NCI-H774 (cell line): ENCODE results near the gene ENSA.
"Not testable (repeated sequence)": the region's sequence is repeated elsewhere in the genome, so short reads cannot be mapped to it uniquely, and the experiment has no call there.

Source experiments
- DNase-seq: peaks from one replicate; lab custom pipeline; 2025; lab: John Stamatoyannopoulos, UW

Gene ENSA

GRCh38 chr1:150580966-150581365 lies 48.4 kb downstream of the ENSA start:
- DNase-seq, result not testable (repeated sequence)

GRCh38 chr1:150579945-150580642 lies 49.3 kb downstream of the ENSA start:
- no peak for DNase-seq

- DNase-seq, result peak; percentile 97
These were observed 50.1 kb downstream of the ENSA start, which contains the start of gene MCL1 for GRCh38 chr1:150579110-150579944. TSS of gene MCL1 (minus strand) at chr1:150579610. CDS start at chr1:150579530, 80 bp downstream.

GRCh38 chr1:150578272-150579109 lies 50.9 kb downstream of the ENSA start:
- DNase-seq, result peak; percentile 43

GRCh38 chr1:150577557-150578271 lies 51.7 kb downstream of the ENSA start:
- no peak for DNase-seq

GRCh38 chr1:150576794-150577556 lies 52.4 kb downstream of the ENSA start:
- DNase-seq, result no peak

GRCh38 chr1:150576367-150576711 lies 53.1 kb downstream of the ENSA start:
- no peak for DNase-seq

- DNase-seq, result peak; percentile 17
These were observed 53.7 kb downstream of the ENSA start for GRCh38 chr1:150575518-150576366.

- DNase-seq, result no peak
These were observed 54.3 kb downstream of the ENSA start for GRCh38 chr1:150575072-150575489.

GRCh38 chr1:150574260-150575071 lies 54.9 kb downstream of the ENSA start:
- peak; percentile 21 for DNase-seq

GRCh38 chr1:150573648-150574071 lies 55.8 kb downstream of the ENSA start:
- DNase-seq, result not testable (repeated sequence)

GRCh38 chr1:150572918-150573647 lies 56.3 kb downstream of the ENSA start:
- DNase-seq, result no peak
